Stomach smooth muscle (tissue), 2 donors: Measurements from ENCODE around the gene DST.

Source experiments
- H3K27ac ChIP-seq: one replicate; pipeline ENCODE4 v1.7.0; 2013; ENCODE audit warnings: mild to moderate bottlenecking, low read length, inconsistent platforms
- H3K27me3 ChIP-seq, 2 donors: one replicate each; pipeline ENCODE4 v1.7.0; 2013; ENCODE audit warnings: low read length in 2 of 2; ENCODE audit not compliant: insufficient read depth in 2 of 2, control insufficient read depth in 1 of 2
- H3K36me3 ChIP-seq, 2 donors: one replicate each; pipeline ENCODE4 v1.7.0; 2013; ENCODE audit warnings: low read length in 2 of 2; ENCODE audit not compliant: control insufficient read depth in 2 of 2, insufficient read depth in 2 of 2
- H3K4me1 ChIP-seq: one replicate; pipeline ENCODE4 v1.7.0; 2013; ENCODE audit warnings: low read length; ENCODE audit not compliant: control insufficient read depth, insufficient read depth
- H3K4me3 ChIP-seq, 2 donors: one replicate each; pipeline ENCODE4 v1.7.0; 2013; ENCODE audit warnings: low read length in 2 of 2
- H3K9ac ChIP-seq, 2 donors: one replicate each; pipeline ENCODE4 v1.7.0; 2013; ENCODE audit warnings: low read length in 2 of 2, mild to moderate bottlenecking in 1 of 2
- H3K9me3 ChIP-seq, 2 donors: one replicate each; pipeline ENCODE4 v1.7.0; 2013; ENCODE audit warnings: low read length in 2 of 2; ENCODE audit not compliant: control insufficient read depth in 2 of 2
- donor health status: healthy.
- donor health status: Pancreatic carcinoma.

Gene DST

GRCh38 chr6:56604186-56604585 lies 38.5 kb downstream of the DST start:
- peaks cover 11 to 23% of the 10 kb centered on the region in 2 donors for H3K36me3 ChIP-seq

GRCh38 chr6:56601390-56601789 lies 41.3 kb downstream of the DST start:
- peaks cover 6 to 18% of the 10 kb centered on the region in 2 donors for H3K36me3 ChIP-seq
- no peaks in the 10 kb centered on the region for H3K27me3 ChIP-seq
- H3K27ac ChIP-seq, result no peak overlapping the region
- H3K9me3 ChIP-seq, result no peaks in the 10 kb centered on the region
- no peak overlapping the region for H3K4me3 ChIP-seq
- no peaks in the 10 kb centered on the region for H3K4me1 ChIP-seq
- H3K9ac ChIP-seq, result no peak overlapping the region

More at GRCh38 chr6:56604186-56604585, 38.5 kb downstream of the DST start:
- no peaks in the 10 kb centered on the region for H3K27me3 ChIP-seq
- no peak overlapping the region for H3K27ac ChIP-seq
- H3K9me3 ChIP-seq, result no peaks in the 10 kb centered on the region
- no peaks in the 10 kb centered on the region for H3K4me1 ChIP-seq
- H3K4me3 ChIP-seq, result no peak overlapping the region
- no peak overlapping the region for H3K9ac ChIP-seq

- H3K27ac ChIP-seq, result no peak overlapping the region
- H3K9me3 ChIP-seq, result no peaks in the 10 kb centered on the region
- H3K4me3 ChIP-seq, result no peak overlapping the region
- H3K36me3 ChIP-seq, result peaks cover 12 to 25% of the 10 kb centered on the region in 2 donors
- no peaks in the 10 kb centered on the region for H3K4me1 ChIP-seq
- no peak overlapping the region for H3K9ac ChIP-seq
- no peaks in the 10 kb centered on the region for H3K27me3 ChIP-seq
These were observed 47.1 kb downstream of the DST start for GRCh38 chr6:56595490-56596122.

GRCh38 chr6:56594699-56595098 lies 48.0 kb downstream of the DST start:
- H3K4me3 ChIP-seq, result no peak overlapping the region
- peaks cover 12 to 23% of the 10 kb centered on the region in 2 donors for H3K36me3 ChIP-seq
- no peaks in the 10 kb centered on the region for H3K4me1 ChIP-seq
- no peak overlapping the region for H3K27ac ChIP-seq
- H3K9ac ChIP-seq, result no peak overlapping the region
- no peaks in the 10 kb centered on the region for H3K27me3 ChIP-seq
- H3K9me3 ChIP-seq, result no peaks in the 10 kb centered on the region

- H3K4me1 ChIP-seq, result no peaks in the 10 kb centered on the region
- no peaks in the 10 kb centered on the region for H3K9me3 ChIP-seq
- no peaks in the 10 kb centered on the region for H3K27me3 ChIP-seq
- no peak overlapping the region for H3K27ac ChIP-seq
- no peak overlapping the region for H3K9ac ChIP-seq
- peaks cover 12 to 30% of the 10 kb centered on the region in 2 donors for H3K36me3 ChIP-seq
- no peak overlapping the region for H3K4me3 ChIP-seq
These were observed 48.8 kb downstream of the DST start for GRCh38 chr6:56593801-56594318.

- H3K9me3 ChIP-seq, result no peaks in the 10 kb centered on the region
- H3K36me3 ChIP-seq, result peaks cover 3 to 4% of the 10 kb centered on the region in 2 donors
- H3K4me3 ChIP-seq, result no peak overlapping the region
- H3K4me1 ChIP-seq, result no peaks in the 10 kb centered on the region
- no peak overlapping the region for H3K9ac ChIP-seq
- no peaks in the 10 kb centered on the region for H3K27me3 ChIP-seq
- no peak overlapping the region for H3K27ac ChIP-seq
These were observed 60.5 kb downstream of the DST start for GRCh38 chr6:56582236-56582635.

- H3K9me3 ChIP-seq, result no peaks in the 10 kb centered on the region
- no peaks in the 10 kb centered on the region for H3K4me1 ChIP-seq
- no peak overlapping the region for H3K4me3 ChIP-seq
- no peaks in the 10 kb centered on the region for H3K27me3 ChIP-seq
- H3K9ac ChIP-seq, result no peak overlapping the region
- H3K27ac ChIP-seq, result no peak overlapping the region
- peaks cover 3 to 4% of the 10 kb centered on the region in 2 donors for H3K36me3 ChIP-seq
These were observed 61.3 kb downstream of the DST start for GRCh38 chr6:56581296-56581925.

GRCh38 chr6:56580271-56580670 lies 62.4 kb downstream of the DST start:
- H3K36me3 ChIP-seq, result peaks cover 3 to 4% of the 10 kb centered on the region in 2 donors
- H3K4me1 ChIP-seq, result no peaks in the 10 kb centered on the region
- no peak overlapping the region for H3K4me3 ChIP-seq
- H3K27ac ChIP-seq, result no peak overlapping the region
- H3K9me3 ChIP-seq, result no peaks in the 10 kb centered on the region
- H3K27me3 ChIP-seq, result no peaks in the 10 kb centered on the region
- H3K9ac ChIP-seq, result no peak overlapping the region

- H3K27me3 ChIP-seq, result no peaks in the 10 kb centered on the region
- H3K9ac ChIP-seq, result no peak overlapping the region
- peaks cover 3 to 4% of the 10 kb centered on the region in 2 donors for H3K36me3 ChIP-seq
- H3K27ac ChIP-seq, result no peak overlapping the region
- H3K4me3 ChIP-seq, result no peak overlapping the region
- H3K9me3 ChIP-seq, result no peaks in the 10 kb centered on the region
- H3K4me1 ChIP-seq, result no peaks in the 10 kb centered on the region
These were observed 63.4 kb downstream of the DST start for GRCh38 chr6:56579155-56579851.

GRCh38 chr6:56575736-56576135 lies 67.0 kb downstream of the DST start:
- no peak overlapping the region for H3K9ac ChIP-seq
- no peak overlapping the region for H3K4me3 ChIP-seq
- H3K36me3 ChIP-seq, result peaks cover 4 to 5% of the 10 kb centered on the region in 2 donors
- no peaks in the 10 kb centered on the region for H3K9me3 ChIP-seq
- no peak overlapping the region for H3K27ac ChIP-seq
- peaks cover 5% of the 10 kb centered on the region for H3K4me1 ChIP-seq
- no peaks in the 10 kb centered on the region for H3K27me3 ChIP-seq
